Measurements from ENCODE around the gene CTBP1.

The CTBP1 gene

GRCh38 chr4:1210241-1210841 is 38.6 kb downstream of the CTBP1 start:
- DNase-seq (ENCODE audit: insufficient read length) (no peak), FAIRE-seq (no peak)
- no peak for TF ChIP-seq POLR2AphosphoS5 (IDR thresholded peaks at IDR 0.05; ENCODE audit: low read depth, low read length)

- DNase-seq (ENCODE audit: insufficient read length) (no peak), FAIRE-seq (no peak)
- no peak for TF ChIP-seq TAF1 (IDR thresholded peaks at IDR 0.05; ENCODE audit: borderline replicate concordance, low read depth, low read length)
These were observed 39.1 kb downstream of the CTBP1 start for GRCh38 chr4:1209821-1210220.

- TF ChIP-seq POLR2A (IDR thresholded peaks at IDR 0.05; ENCODE audit: low read depth, low read length), result no peak
- no peak for TF ChIP-seq TAF1 (IDR thresholded peaks at IDR 0.05; ENCODE audit: borderline replicate concordance, low read depth, low read length)
- TF ChIP-seq POLR2AphosphoS5 (IDR thresholded peaks at IDR 0.05; ENCODE audit: low read depth, low read length), result no peak
- FAIRE-seq, result no peak
- DNase-seq (ENCODE audit: insufficient read length), result no peak
These were observed 39.8 kb downstream of the CTBP1 start for GRCh38 chr4:1208970-1209704.

- no peak for FAIRE-seq
- DNase-seq (ENCODE audit: insufficient read length), result no peak
- TF ChIP-seq TAF1 (IDR thresholded peaks at IDR 0.05; ENCODE audit: borderline replicate concordance, low read depth, low read length), result no peak
- no peak for TF ChIP-seq POLR2AphosphoS5 (IDR thresholded peaks at IDR 0.05; ENCODE audit: low read depth, low read length)
- no peak for TF ChIP-seq POLR2A (IDR thresholded peaks at IDR 0.05; ENCODE audit: low read depth, low read length)
These were observed 40.5 kb downstream of the CTBP1 start for GRCh38 chr4:1208266-1208961.

GRCh38 chr4:1207603-1208265 is 41.2 kb downstream of the CTBP1 start:
- DNase-seq (ENCODE audit: insufficient read length) (no peak), FAIRE-seq (no peak)
- TF ChIP-seq POLR2AphosphoS5 (IDR thresholded peaks at IDR 0.05; ENCODE audit: low read depth, low read length), result no peak
- no peak for TF ChIP-seq POLR2A (IDR thresholded peaks at IDR 0.05; ENCODE audit: low read depth, low read length)
- TF ChIP-seq TAF1 (IDR thresholded peaks at IDR 0.05; ENCODE audit: borderline replicate concordance, low read depth, low read length), result no peak

GRCh38 chr4:1207157-1207470 is 41.8 kb downstream of the CTBP1 start:
- FAIRE-seq, result no peak
- DNase-seq (ENCODE audit: insufficient read length), result no peak
- TF ChIP-seq POLR2AphosphoS5 (IDR thresholded peaks at IDR 0.05; ENCODE audit: low read depth, low read length) (no peak), TAF1 (IDR thresholded peaks at IDR 0.05; ENCODE audit: borderline replicate concordance, low read depth, low read length) (no peak), POLR2A (IDR thresholded peaks at IDR 0.05; ENCODE audit: low read depth, low read length) (no peak)

- TF ChIP-seq POLR2AphosphoS5 (IDR thresholded peaks at IDR 0.05; ENCODE audit: low read depth, low read length) (no peak), TAF1 (IDR thresholded peaks at IDR 0.05; ENCODE audit: borderline replicate concordance, low read depth, low read length) (no peak), POLR2A (IDR thresholded peaks at IDR 0.05; ENCODE audit: low read depth, low read length) (no peak)
- DNase-seq (ENCODE audit: insufficient read length) (no peak), FAIRE-seq (no peak)
These were observed 42.4 kb downstream of the CTBP1 start for GRCh38 chr4:1206299-1207156.

GRCh38 chr4:1205586-1206298 is 43.2 kb downstream of the CTBP1 start:
- DNase-seq (ENCODE audit: insufficient read length) (peak; percentile 18), FAIRE-seq (no peak)
- TF ChIP-seq TAF1 (IDR thresholded peaks at IDR 0.05; ENCODE audit: borderline replicate concordance, low read depth, low read length), result no peak
- TF ChIP-seq POLR2A (IDR thresholded peaks at IDR 0.05; ENCODE audit: low read depth, low read length), result no peak
- no peak for TF ChIP-seq POLR2AphosphoS5 (IDR thresholded peaks at IDR 0.05; ENCODE audit: low read depth, low read length)

GRCh38 chr4:1204828-1205585 is 43.9 kb downstream of the CTBP1 start:
- DNase-seq (ENCODE audit: insufficient read length) (no peak), FAIRE-seq (no peak)
- no peak for TF ChIP-seq TAF1 (IDR thresholded peaks at IDR 0.05; ENCODE audit: borderline replicate concordance, low read depth, low read length)

- TF ChIP-seq POLR2AphosphoS5 (IDR thresholded peaks at IDR 0.05; ENCODE audit: low read depth, low read length) (no peak), TAF1 (IDR thresholded peaks at IDR 0.05; ENCODE audit: borderline replicate concordance, low read depth, low read length) (no peak), POLR2A (IDR thresholded peaks at IDR 0.05; ENCODE audit: low read depth, low read length) (no peak)
- FAIRE-seq (no peak), DNase-seq (ENCODE audit: insufficient read length) (no peak)
These were observed 44.6 kb downstream of the CTBP1 start for GRCh38 chr4:1204286-1204827.

All from GM12892 (cell line).